HCT116 (cell line): Measurements from ENCODE around the gene TTC24. TPM values are rescaled to one million over a fixed set of nuclear protein-coding genes. Genes with fewer than 3 reads are reported as not detected.

Experiments used
- ATAC-seq: fragments of 200-7000 bp; cut with Tn5 transposase; 2 replicates; pipeline ENCODE4 v1.9.1; 2020; ENCODE audit warnings: mild to moderate bottlenecking, moderate library complexity
- BruUV-seq: library from RNA; stranded (reverse); fragments of 400-500 nt; replicated peaks from 2 replicates; lab custom pipeline; 2021; lab: Mats Ljungman, UMichigan
- CTCF ChIA-PET: fragments of 300-600 bp; sonication (Branson Sonifier 250); formaldehyde crosslinking; loops from one replicate; lab custom pipeline; 2021; ENCODE audit warnings: antibody characterized with exemption; lab: Charles Lee
- POLR2A ChIA-PET: fragments of 300-600, 350-600 bp; sonication (Branson Sonifier 250); formaldehyde crosslinking; loops from one replicate; lab custom pipeline; 2021; ENCODE audit warnings: antibody characterized with exemption; lab: Charles Lee
- RAD21 ChIA-PET, 2 experiments: fragments of 300-600 bp; sonication (Branson Sonifier 250); formaldehyde crosslinking; loops; one replicate each; lab custom pipeline; 2023; ENCODE audit warnings: low total read pairs in 2 of 2; ENCODE audit not compliant: uncharacterized antibody in 2 of 2, unreplicated experiment in 2 of 2, low non-redundant PET in 1 of 2; lab: Charles Lee
- DNase-seq: peaks from one replicate; pipeline ENCODE4 v3.0.0-alpha.2; 2010; ENCODE audit warnings: low read depth, low spot score
- H2AFZ ChIP-seq: fragments of 200-600 bp; shearing (Covaris generic), sonication (generic); 2 replicates; pipeline ENCODE4 v1.6.1; 2017; ENCODE audit warnings: low read depth, mixed run types, mixed read lengths, antibody characterized with exemption, low read length; ENCODE audit not compliant: poor library complexity, severe bottlenecking
- H3K27ac ChIP-seq: 2 replicates; pipeline ENCODE4 v1.5.1; 2012; ENCODE audit warnings: low read depth, low read length
- H3K27me3 ChIP-seq: fragments of 200-600 bp; sonication (generic); 2 replicates; pipeline ENCODE4 v1.6.1; 2016; ENCODE audit warnings: mixed run types, low read length, mixed read lengths; ENCODE audit not compliant: insufficient read depth
- H3K36me3 ChIP-seq, 2 experiments: fragments of 200-500 bp in 1 of 2; fragments of 200-600 bp in 1 of 2; sonication (Bioruptor generic) in 1 of 2; sonication (generic) in 1 of 2; 2 replicates each; pipeline versions ENCODE4 v1.5.1 to v1.6.1; 2014 to 2016; ENCODE audit warnings: low read length in 2 of 2, inconsistent platforms in 1 of 2, mixed read lengths in 1 of 2, mixed run types in 1 of 2; ENCODE audit not compliant: insufficient read depth in 2 of 2, control insufficient read depth in 1 of 2
- H3K4me1 ChIP-seq, 2 experiments: fragments of 200-600 bp in 1 of 2; sonication (generic) in 1 of 2; 2 replicates each; pipeline versions ENCODE4 v1.5.1 to v1.6.1; 2012 to 2017; ENCODE audit warnings: low read length in 2 of 2, inconsistent platforms in 1 of 2, mild to moderate bottlenecking in 1 of 2, mixed read lengths in 1 of 2, mixed run types in 1 of 2, moderate library complexity in 1 of 2; ENCODE audit not compliant: insufficient read depth in 2 of 2, control insufficient read depth in 1 of 2
- H3K4me2 ChIP-seq: fragments of 200-600 bp; sonication (generic); 2 replicates; pipeline ENCODE4 v1.6.1; 2017; ENCODE audit warnings: mixed run types, low read length, mixed read lengths
- H3K4me3 ChIP-seq, 2 experiments: fragments of 200-600 bp in 1 of 2; sonication (generic) in 1 of 2; replicated peaks in 1 of 2; 2 replicates each; pipeline ENCODE4 v1.5.1; 2011 to 2016; ENCODE audit warnings: low read length in 2 of 2, control low read depth in 1 of 2, low read depth in 1 of 2, mild to moderate bottlenecking in 1 of 2, mixed read lengths in 1 of 2, mixed run types in 1 of 2
- H3K79me2 ChIP-seq: fragments of 200-600 bp; sonication (generic); 2 replicates; pipeline ENCODE4 v1.6.1; 2017; ENCODE audit warnings: mild to moderate bottlenecking, mixed run types, low read length, moderate library complexity, mixed read lengths; ENCODE audit not compliant: insufficient read depth
- H3K9ac ChIP-seq: fragments of 200-600 bp; sonication (generic); 2 replicates; pipeline ENCODE4 v1.6.1; 2016; ENCODE audit warnings: low read length, mixed read lengths
- H3K9me2 ChIP-seq: fragments of 200-600 bp; sonication (generic), shearing (Covaris generic); 2 replicates; pipeline ENCODE4 v1.6.1; 2017; ENCODE audit warnings: mixed run types, mild to moderate bottlenecking, moderate library complexity; ENCODE audit not compliant: insufficient read depth
- H3K9me3 ChIP-seq, 2 experiments: fragments of 200-500 bp in 1 of 2; fragments of 200-600 bp in 1 of 2; sonication (Bioruptor generic) in 1 of 2; sonication (generic) in 1 of 2; 2 replicates each; pipeline ENCODE4 v1.6.1; 2014 to 2017; ENCODE audit warnings: low read length in 2 of 2, mixed read lengths in 2 of 2, inconsistent platforms in 1 of 2, low read depth in 1 of 2, mild to moderate bottlenecking in 1 of 2, mixed run types in 1 of 2, moderate library complexity in 1 of 2; ENCODE audit not compliant: control insufficient read depth in 1 of 2, insufficient read depth in 1 of 2
- H4K20me1 ChIP-seq: fragments of 200-600 bp; sonication (generic), shearing (Covaris generic); 2 replicates; pipeline ENCODE4 v1.6.1; 2017; ENCODE audit warnings: mixed run types, mild to moderate bottlenecking, moderate library complexity; ENCODE audit not compliant: insufficient read depth
- ATF3 ChIP-seq: IDR thresholded peaks from 2 replicates; pipeline ENCODE4 v1.6.1; 2012
- CBX3 ChIP-seq: IDR thresholded peaks from 2 replicates; pipeline ENCODE4 v1.6.1; 2012; ENCODE audit warnings: low read depth
- CTCF ChIP-seq, 3 experiments: fragments of 200-600 bp in 1 of 3; sonication (generic) in 1 of 3; IDR thresholded peaks in 2 of 3; conservative IDR thresholded peaks in 1 of 3; 2 replicates each; pipeline ENCODE4 v1.5.1; 2012 to 2017; ENCODE audit warnings: low read depth in 2 of 3, low read length in 2 of 3, antibody characterized with exemption in 1 of 3, borderline replicate concordance in 1 of 3, control low read depth in 1 of 3, mild to moderate bottlenecking in 1 of 3, mixed read lengths in 1 of 3, mixed run types in 1 of 3, moderate library complexity in 1 of 3; ENCODE audit not compliant: insufficient read depth in 1 of 3
- EGR1 ChIP-seq: IDR thresholded peaks from 2 replicates; pipeline ENCODE4 v1.6.1; 2012; ENCODE audit warnings: low read depth
- ELF1 ChIP-seq: IDR thresholded peaks from 2 replicates; pipeline ENCODE4 v1.6.1; 2012; ENCODE audit warnings: low read depth, borderline replicate concordance
- EZH2phosphoT487 ChIP-seq: fragments of 200-600 bp; IDR thresholded peaks from 2 replicates; pipeline ENCODE4 v1.6.1; 2018; ENCODE audit warnings: antibody characterized with exemption, borderline replicate concordance
- POLR2A ChIP-seq: IDR thresholded peaks from 2 replicates; pipeline ENCODE4 v1.7.0; 2011; ENCODE audit warnings: borderline replicate concordance; ENCODE audit not compliant: insufficient read depth, insufficient read length; ENCODE audit errors: extremely low read depth
- POLR2AphosphoS5 ChIP-seq: IDR thresholded peaks from 2 replicates; pipeline ENCODE4 v1.6.1; 2011; ENCODE audit warnings: mild to moderate bottlenecking, low read depth, low read length, moderate library complexity
- RAD21 ChIP-seq: IDR thresholded peaks from 2 replicates; pipeline ENCODE4 v1.6.1; 2012; ENCODE audit warnings: low read depth, mild to moderate bottlenecking
- REST ChIP-seq: IDR thresholded peaks from 2 replicates; pipeline ENCODE4 v1.6.1; 2012; ENCODE audit warnings: low read depth
- SIN3A ChIP-seq: IDR thresholded peaks from 2 replicates; pipeline ENCODE4 v1.6.1; 2012; ENCODE audit warnings: low read depth
- SP1 ChIP-seq: IDR thresholded peaks from 2 replicates; pipeline ENCODE4 v1.6.1; 2012; ENCODE audit warnings: low read depth
- SRF ChIP-seq: IDR thresholded peaks from 2 replicates; pipeline ENCODE4 v1.6.1; 2012; ENCODE audit warnings: low read depth
- YY1 ChIP-seq: IDR thresholded peaks from 2 replicates; pipeline ENCODE4 v1.6.1; 2011; ENCODE audit warnings: low read length, low read depth, moderate library complexity, mild to moderate bottlenecking; ENCODE audit not compliant: insufficient replicate concordance; ENCODE audit errors: extremely low read depth
- ZNF274 ChIP-seq: fragments of 200-500 bp; sonication (Bioruptor generic); IDR thresholded peaks from 2 replicates; pipeline ENCODE4 v1.6.1; 2014; ENCODE audit warnings: mild to moderate bottlenecking, low read depth, low read length, inconsistent platforms
- intact Hi-C: fragments of 100-400 bp; cut with micrococcal nuclease; formaldehyde crosslinking; loops from 2 replicates; pipeline ENCODE4 v1.10.0; 2022
- total RNA-seq: library from RNA; stranded (reverse); gene quantifications from one replicate; pipeline ENCODE4 v1.2.1, GENCODE V29; 2021; ENCODE audit not compliant: unreplicated experiment

The TTC24 gene
- total RNA-seq, 1 experiment from 2014 or later = not detected

- Histone ChIP-seq H3K9ac (peak overlapping the region; percentile 81), H3K79me2 (peaks cover 26% of the 10 kb centered on the region), H3K36me3 (peaks cover 0 to 4% of the 10 kb centered on the region in 2 experiments; a peak in 1 of 4 replicates), H4K20me1 (no peaks in the 10 kb centered on the region), H3K4me1 (peaks cover 9 to 14% of the 10 kb centered on the region in 2 experiments), H3K4me3 (peak overlapping the region; percentile 80 to 96), H3K9me2 (no peaks in the 10 kb centered on the region), H3K27ac (peak overlapping the region; percentile 31; the same call in 1 of the 2 replicates), H3K9me3 (no peaks in the 10 kb centered on the region), H3K27me3 (no peaks in the 10 kb centered on the region), H3K4me2 (peak overlapping the region; percentile 99), H2AFZ (no peak overlapping the region)
- ChIA-PET RAD21 (no interaction called here), CTCF (no interaction called here), POLR2A (no interaction called here)
- no peak for TF ChIP-seq EZH2phosphoT487
- no peak for TF ChIP-seq CBX3
- TF ChIP-seq SRF = no peak
- TF ChIP-seq YY1 = no peak
- TF ChIP-seq ZNF274 = no peak
- TF ChIP-seq EGR1 = no peak
- no peak for TF ChIP-seq POLR2A
- no peak for TF ChIP-seq POLR2AphosphoS5
- TF ChIP-seq ELF1 = no peak
- 0 out of 2 replicates have a peak, but pooled peaks have one; percentile 12 for TF ChIP-seq SP1
- no peak for TF ChIP-seq ATF3
- no peak for TF ChIP-seq CTCF (IDR thresholded peaks at IDR 0.05 in 2 of 3, conservative IDR thresholded peaks at IDR 0.05 in 1 of 3; ENCODE audit: borderline replicate concordance in 1 of 3, insufficient read depth in 1 of 3, low read depth in 2 of 3, low read length in 2 of 3)
- TF ChIP-seq RAD21 = no peak
- TF ChIP-seq SIN3A = peak; percentile 45; the same call in 1 of the 2 replicates
- no peak for TF ChIP-seq REST
- intact Hi-C loops = no loop called here
- DNase-seq (no peak), ATAC-seq (peak; percentile 26; the same call in 1 of the 2 replicates)
- no TSS peak for BruUV-seq
Measured at GRCh38 chr1:156571261-156571852, 8.2 kb upstream of the TTC24 start.
